AG09309 (cell line): Measurements from ENCODE around the gene INPP5A.
"Not testable (repeated sequence)": the region's sequence is repeated elsewhere in the genome, so short reads cannot be mapped to it uniquely, and the experiment has no call there.

Experiments
- DNase-seq: peaks from one replicate; pipeline ENCODE4 v3.0.0-alpha.2; 2010; ENCODE audit warnings: low read depth
- H3K4me3 ChIP-seq: 2 replicates; pipeline ENCODE4 v1.5.1; 2011; ENCODE audit warnings: mild to moderate bottlenecking, low read depth, low read length, moderate library complexity; ENCODE audit not compliant: control insufficient read depth
- TF ChIP-seq, protein P1 (sequence below): IDR thresholded peaks from 2 replicates; pipeline ENCODE4 v1.5.1; 2011; ENCODE audit warnings: mild to moderate bottlenecking, low read depth, low read length, inconsistent platforms; ENCODE audit not compliant: insufficient read depth, control insufficient read depth; ENCODE audit errors: missing control alignments

The INPP5A gene

DNA sequence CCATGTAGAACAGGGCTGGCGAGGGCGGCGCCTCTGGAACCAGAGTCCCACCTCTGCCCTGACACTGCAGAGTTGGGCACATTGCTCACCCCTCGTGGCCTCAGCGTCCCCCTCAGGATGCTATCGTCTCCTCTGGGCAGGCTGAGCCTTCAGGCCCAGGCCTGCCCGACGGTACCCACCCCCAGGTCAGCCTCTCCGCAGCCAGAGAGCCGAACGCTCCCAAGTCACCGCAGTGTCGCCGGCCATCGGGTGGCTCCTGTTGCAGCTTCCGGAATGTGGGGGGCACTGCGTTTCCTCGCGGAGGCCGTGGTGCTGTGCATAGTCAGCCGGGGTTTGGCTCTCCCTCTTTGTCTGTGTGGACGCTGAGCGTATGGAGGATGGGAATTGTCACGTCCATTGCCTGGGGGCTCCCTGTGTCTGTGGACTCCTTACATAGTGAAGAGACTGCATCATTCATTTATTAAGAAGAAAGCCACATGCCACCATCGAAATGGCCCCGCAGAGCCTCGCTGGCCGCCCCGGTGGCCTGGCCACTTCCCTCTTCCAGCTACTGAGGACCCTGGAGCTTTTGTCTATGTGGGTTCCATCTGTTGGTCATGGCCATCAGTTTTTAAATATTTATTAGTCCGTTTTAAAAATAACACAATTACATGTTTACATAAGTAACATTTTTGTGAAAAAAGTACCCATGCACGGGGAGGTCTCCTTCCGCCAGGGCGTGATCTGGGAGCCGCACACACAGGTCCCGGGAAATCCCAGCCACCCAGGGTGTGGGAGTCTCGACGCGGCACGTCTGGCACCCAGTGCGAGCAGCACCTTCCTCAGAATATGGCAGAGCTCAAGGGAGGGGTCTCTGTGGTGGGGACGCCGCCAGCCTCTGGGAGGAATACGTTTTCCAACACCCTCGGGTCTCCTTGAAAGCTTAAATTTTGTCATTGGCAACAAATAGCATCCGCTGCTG lies 232.8 kb downstream of the INPP5A start:
- H3K4me3 ChIP-seq = no peak overlapping the region
- TF ChIP-seq, protein P1, sequence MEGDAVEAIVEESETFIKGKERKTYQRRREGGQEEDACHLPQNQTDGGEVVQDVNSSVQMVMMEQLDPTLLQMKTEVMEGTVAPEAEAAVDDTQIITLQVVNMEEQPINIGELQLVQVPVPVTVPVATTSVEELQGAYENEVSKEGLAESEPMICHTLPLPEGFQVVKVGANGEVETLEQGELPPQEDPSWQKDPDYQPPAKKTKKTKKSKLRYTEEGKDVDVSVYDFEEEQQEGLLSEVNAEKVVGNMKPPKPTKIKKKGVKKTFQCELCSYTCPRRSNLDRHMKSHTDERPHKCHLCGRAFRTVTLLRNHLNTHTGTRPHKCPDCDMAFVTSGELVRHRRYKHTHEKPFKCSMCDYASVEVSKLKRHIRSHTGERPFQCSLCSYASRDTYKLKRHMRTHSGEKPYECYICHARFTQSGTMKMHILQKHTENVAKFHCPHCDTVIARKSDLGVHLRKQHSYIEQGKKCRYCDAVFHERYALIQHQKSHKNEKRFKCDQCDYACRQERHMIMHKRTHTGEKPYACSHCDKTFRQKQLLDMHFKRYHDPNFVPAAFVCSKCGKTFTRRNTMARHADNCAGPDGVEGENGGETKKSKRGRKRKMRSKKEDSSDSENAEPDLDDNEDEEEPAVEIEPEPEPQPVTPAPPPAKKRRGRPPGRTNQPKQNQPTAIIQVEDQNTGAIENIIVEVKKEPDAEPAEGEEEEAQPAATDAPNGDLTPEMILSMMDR = no peak
- no peak for DNase-seq

DNA sequence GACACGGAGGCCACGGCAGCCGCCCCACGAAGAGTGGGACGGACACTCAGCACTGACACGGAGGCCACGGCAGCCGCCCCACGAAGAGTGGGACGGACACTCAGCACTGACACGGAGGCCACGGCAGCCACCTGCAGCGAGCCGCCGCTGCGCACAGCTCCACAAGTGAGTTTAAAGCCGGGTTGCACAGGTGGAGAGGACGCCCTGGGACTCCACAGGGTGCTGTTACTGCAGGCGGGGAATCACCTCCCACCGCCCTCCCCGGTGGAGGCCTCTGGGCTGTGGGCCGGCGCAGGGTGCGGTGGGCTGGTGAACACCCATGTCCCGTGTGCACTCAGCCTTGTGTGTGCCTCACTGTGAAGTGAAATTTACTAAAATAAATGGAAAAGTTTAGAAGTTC lies 235.2 kb downstream of the INPP5A start:
- not testable (repeated sequence) for DNase-seq, H3K4me3 ChIP-seq

DNA sequence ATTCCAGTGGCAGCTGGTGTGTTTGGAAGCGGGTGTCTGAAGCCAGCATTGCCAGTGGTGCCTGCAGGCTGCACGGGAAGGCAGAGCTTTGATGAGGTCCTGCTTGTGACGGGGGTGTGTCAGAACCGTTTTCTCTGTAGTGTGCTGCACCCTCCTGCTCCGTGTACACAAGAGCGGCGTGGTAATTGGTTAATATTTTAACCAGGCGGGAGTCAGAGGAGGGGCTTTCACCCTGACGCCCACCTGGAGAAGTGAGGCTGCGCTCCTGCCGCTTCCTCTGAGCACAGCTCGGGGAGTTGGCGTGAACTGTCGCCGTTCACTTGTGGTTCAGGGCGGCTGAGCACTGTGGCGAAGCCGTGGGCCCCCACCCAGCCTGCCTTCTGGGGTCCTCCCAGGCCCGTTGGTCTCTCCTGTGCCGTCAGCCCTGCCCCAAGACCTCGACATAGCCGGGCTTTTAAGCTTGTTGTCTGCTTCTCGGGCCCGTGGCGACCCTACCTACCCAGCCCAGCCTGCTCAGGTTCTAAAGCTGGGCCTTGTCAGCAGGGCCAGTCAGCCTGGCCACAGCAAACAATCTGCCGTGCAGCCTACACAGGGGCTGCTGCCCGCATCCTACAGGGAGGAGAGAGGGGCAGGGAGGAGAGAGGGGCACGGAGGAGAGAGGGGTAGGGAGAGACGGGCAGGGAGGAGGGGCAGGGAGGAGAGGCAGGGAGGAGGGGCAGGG lies 236.8 kb downstream of the INPP5A start:
- TF ChIP-seq, protein P1 = no peak
- no peak overlapping the region for H3K4me3 ChIP-seq
- no peak for DNase-seq

DNA sequence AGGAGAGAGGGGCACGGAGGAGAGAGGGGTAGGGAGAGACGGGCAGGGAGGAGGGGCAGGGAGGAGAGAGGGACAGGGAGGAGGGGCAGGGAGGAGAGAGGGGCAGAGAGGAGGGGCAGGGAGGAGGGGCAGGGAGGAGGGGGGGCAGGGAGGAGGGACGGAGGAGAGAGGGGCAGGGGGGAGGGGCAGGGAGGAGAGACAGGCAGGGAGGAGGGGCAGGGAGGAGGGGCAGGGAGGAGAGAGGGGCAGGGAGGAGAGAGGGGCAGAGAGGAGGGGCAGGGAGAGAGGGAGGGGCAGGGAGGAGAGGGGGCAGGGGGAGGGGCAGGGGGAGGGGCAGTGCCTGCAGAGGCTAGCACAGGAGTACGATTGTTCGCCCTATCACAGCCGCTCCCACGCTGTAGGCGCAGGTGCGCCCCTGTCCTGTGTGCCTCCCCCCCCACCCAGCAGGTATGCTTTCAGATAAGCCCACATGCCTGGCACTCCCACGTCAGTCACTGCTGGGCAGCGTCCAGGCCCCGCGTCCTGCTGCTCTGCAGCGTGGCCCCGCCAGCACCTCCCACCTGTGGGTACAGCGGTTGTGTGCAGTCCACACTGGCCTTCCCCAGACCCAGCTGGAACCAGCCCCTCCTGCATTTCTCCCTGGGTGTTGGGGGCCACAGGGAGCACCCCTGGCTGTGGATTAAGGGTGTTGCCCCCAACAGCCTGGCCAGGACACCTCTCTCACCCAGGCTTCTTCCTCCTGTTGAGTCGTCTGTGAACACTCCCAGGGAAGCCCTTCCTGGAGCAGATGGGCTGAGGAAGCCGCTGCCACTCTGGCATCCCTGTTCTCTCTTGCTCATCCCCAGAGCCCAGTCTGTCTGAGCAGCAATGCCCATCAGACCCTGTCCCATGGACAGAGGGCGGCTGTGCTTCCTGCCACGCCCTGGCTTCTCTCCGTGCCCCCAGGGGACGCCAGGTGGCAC lies 237.6 kb downstream of the INPP5A start:
- no peak overlapping the region for H3K4me3 ChIP-seq
- TF ChIP-seq, protein P1 = no peak

DNA sequence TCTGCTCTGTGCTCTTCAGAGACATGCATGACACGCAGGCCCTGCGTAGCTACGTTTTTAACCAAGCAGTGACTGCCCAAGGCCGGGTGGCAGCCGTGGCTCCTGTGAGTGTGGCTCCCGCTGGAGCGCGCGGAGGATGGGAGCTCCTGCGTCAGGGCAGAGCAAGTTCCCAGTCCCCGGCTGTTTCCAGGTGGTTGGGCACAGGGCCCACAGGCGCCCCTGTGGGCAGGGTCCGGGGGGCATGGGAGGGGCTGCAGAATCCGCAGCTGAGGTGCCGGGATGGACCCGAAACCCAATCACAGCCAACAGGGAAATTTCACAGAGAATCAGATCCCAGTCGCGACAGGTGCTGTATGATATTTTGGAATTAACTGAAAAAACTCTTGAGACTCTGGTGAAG lies 238.6 kb downstream of the INPP5A start:
- no peak overlapping the region for H3K4me3 ChIP-seq
- DNase-seq = no peak
- TF ChIP-seq, protein P1 = no peak

More for the DNA sequence above, 237.6 kb downstream of the INPP5A start:
- DNase-seq = no peak

DNA sequence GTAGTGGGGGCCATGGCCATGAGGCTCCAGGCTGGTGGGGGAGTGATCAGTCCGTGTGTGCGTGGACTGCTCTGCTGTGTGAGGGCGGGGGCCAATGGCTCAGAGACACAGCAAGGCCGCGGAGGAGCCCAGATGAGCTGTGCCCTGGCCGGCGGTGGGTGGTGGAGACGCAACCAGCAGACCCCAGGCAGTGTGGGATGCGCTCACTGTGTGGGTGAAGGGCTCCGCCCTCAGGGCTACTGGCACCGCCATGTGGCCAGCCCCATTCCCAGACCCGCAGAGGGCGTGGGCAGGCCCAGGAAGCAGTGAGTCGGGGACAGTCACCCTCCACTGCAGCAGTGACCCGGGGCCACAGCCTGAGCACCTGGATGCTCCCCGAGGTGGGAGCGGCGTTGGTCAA lies 239.2 kb downstream of the INPP5A start:
- TF ChIP-seq, protein P1 = no peak
- DNase-seq = no peak
- H3K4me3 ChIP-seq = no peak overlapping the region
